Peyer's patch (tissue), 4 donors: ENCODE results near the gene COQ8A.

Experiments used
- CTCF ChIP-seq, 6 experiments: fragments of 450-650 bp in 4 of 6; fragments of 200-600 bp in 2 of 6; sonication (generic) in 1 of 6; IDR thresholded peaks; one replicate each; pipeline ENCODE4 v1.5.1; 2017 to 2019; ENCODE audit warnings: antibody characterized with exemption in 6 of 6, mild to moderate bottlenecking in 3 of 6, moderate library complexity in 1 of 6
- POLR2A ChIP-seq, 2 donors: fragments of 450-650 bp; IDR thresholded peaks; one replicate each; pipeline ENCODE4 v1.5.1; 2017; ENCODE audit warnings: antibody characterized with exemption in 2 of 2, mild to moderate bottlenecking in 2 of 2, moderate library complexity in 2 of 2

DNA sequence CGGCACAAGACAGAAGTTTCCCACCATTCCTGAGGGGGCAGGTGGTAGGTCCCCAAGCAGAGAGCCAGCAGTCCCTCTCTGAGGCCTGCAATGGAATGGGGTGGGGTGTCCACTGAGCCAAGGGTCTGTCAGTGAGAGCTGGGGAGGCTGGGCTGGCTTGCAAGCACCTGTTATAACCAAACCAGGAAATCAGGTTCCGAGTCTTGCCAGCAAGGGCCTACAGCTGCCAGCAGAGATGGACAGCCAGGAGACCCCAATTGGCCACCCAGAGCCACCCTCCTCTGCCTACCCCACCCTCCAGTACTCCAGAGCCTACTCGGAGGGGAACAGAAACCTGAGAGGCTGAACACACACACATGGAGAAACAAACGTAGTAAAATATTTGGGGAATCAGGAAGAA is 37.5 kb upstream of the COQ8A start:
- TF ChIP-seq CTCF (IDR thresholded peaks at IDR 0.05) (no peak), POLR2A (IDR thresholded peaks at IDR 0.05) (no peak)
